A549 (cell line): ENCODE results near the gene AGR2. TPM values are rescaled to one million over a fixed set of nuclear protein-coding genes. Genes with fewer than 3 reads are reported as not detected.
A peak's percentile ranks its signal among the peaks of the same experiment; 100 is the strongest.

Source experiments
- ATAC-seq, 2 experiments: fragments of 200-7000 bp in 1 of 2; fragments of >200 bp in 1 of 2; cut with Nextera tagmentation in 1 of 2; cut with Tn5 transposase in 1 of 2; 3 replicates each; pipeline versions ENCODE4 v1.8.0 to v1.9.1; 2018 to 2020; ENCODE audit warnings: mild to moderate bottlenecking in 1 of 2, moderate library complexity in 1 of 2
- CTCF ChIA-PET: fragments of 300-600 bp; sonication (Branson Sonifier 250); formaldehyde crosslinking; extraction: SDS; loops from one replicate; lab custom pipeline; 2021; ENCODE audit warnings: antibody characterized with exemption, inconsistent platforms; lab: Yijun Ruan, JAX
- POLR2A ChIA-PET: fragments of 350-600 bp; formaldehyde crosslinking; extraction: SDS; loops from one replicate; lab custom pipeline; 2021; ENCODE audit warnings: antibody characterized with exemption, inconsistent platforms; lab: Yijun Ruan, JAX
- DNase-seq, 2 experiments: peaks; one replicate each; pipeline versions ENCODE4 v3.0.0 to v3.0.0-alpha.2; 2011 to 2016; ENCODE audit warnings: low read depth in 1 of 2, low spot score in 1 of 2
- FAIRE-seq: peaks from 2 replicates; lab custom pipeline; 2011; peaks lifted over from hg19 to GRCh38; lab: Jason Lieb, UNC
- H3K27ac ChIP-seq, 2 experiments: fragments of >200 bp; sonication (Bioruptor Twin); formaldehyde crosslinking; 3 replicates each; pipeline ENCODE4 v1.5.1; 2016 to 2017
- H3K4me1 ChIP-seq: fragments of >200 bp; sonication (Bioruptor Twin); formaldehyde crosslinking; 3 replicates; pipeline ENCODE4 v1.6.1; 2016
- H3K4me2 ChIP-seq: fragments of >200 bp; sonication (Bioruptor Twin); formaldehyde crosslinking; 3 replicates; pipeline ENCODE4 v1.6.1; 2016
- H3K4me3 ChIP-seq: fragments of >200 bp; sonication (Bioruptor Twin); formaldehyde crosslinking; 3 replicates; pipeline ENCODE4 v1.5.1; 2016
- H3K9me3 ChIP-seq: fragments of >200 bp; sonication (Bioruptor Twin); formaldehyde crosslinking; 3 replicates; pipeline ENCODE4 v1.6.1; 2016
- BHLHE40 ChIP-seq: IDR thresholded peaks from 2 replicates; pipeline ENCODE4 v1.6.1; 2012; ENCODE audit warnings: low read depth, low read length, inconsistent platforms
- CEBPB ChIP-seq, 2 experiments: fragments of >200 bp in 1 of 2; sonication (Bioruptor Twin) in 1 of 2; formaldehyde crosslinking in 1 of 2; IDR thresholded peaks; 2 replicates each; pipeline ENCODE4 v1.6.1; 2012 to 2016
- CHD2 ChIP-seq: fragments of 150-350 bp; IDR thresholded peaks from 2 replicates; pipeline ENCODE4 v1.6.1; 2014; ENCODE audit warnings: low read length; ENCODE audit not compliant: partially characterized antibody
- CHD4 ChIP-seq: fragments of 200-600 bp; sonication (generic); IDR thresholded peaks from 2 replicates; pipeline ENCODE4 v1.6.1; 2016; ENCODE audit warnings: antibody characterized with exemption, mild to moderate bottlenecking, borderline replicate concordance
- EHMT2 ChIP-seq: fragments of 200-600 bp; sonication (generic); IDR thresholded peaks from 2 replicates; pipeline ENCODE4 v1.6.1; 2016; ENCODE audit warnings: antibody characterized with exemption, low read depth, mild to moderate bottlenecking, moderate library complexity
- ESRRA ChIP-seq: fragments of 150-350 bp; IDR thresholded peaks from 2 replicates; pipeline ENCODE4 v1.6.1; 2014; ENCODE audit warnings: mild to moderate bottlenecking, low read length, borderline replicate concordance
- FOSB ChIP-seq: fragments of 250-450 bp; sonication (Bioruptor Pico); IDR thresholded peaks from 2 replicates; pipeline ENCODE4 v1.5.0; 2020; ENCODE audit warnings: mild to moderate bottlenecking, moderate library complexity
- FOXS1 ChIP-seq: fragments of 250-450 bp; sonication (Bioruptor Pico); IDR thresholded peaks from 2 replicates; pipeline ENCODE4 v1.5.0; 2020; ENCODE audit warnings: mild to moderate bottlenecking, moderate library complexity
- HOXA7 ChIP-seq: fragments of 250-450 bp; sonication (Bioruptor Pico); IDR thresholded peaks from 2 replicates; pipeline ENCODE4 v1.5.0; 2020; ENCODE audit warnings: mild to moderate bottlenecking, moderate library complexity
- HOXB13 ChIP-seq: fragments of 250-450 bp; sonication (Bioruptor Pico); IDR thresholded peaks from 2 replicates; pipeline ENCODE4 v1.5.0; 2020; ENCODE audit warnings: low read depth, mild to moderate bottlenecking, moderate library complexity
- HOXB5 ChIP-seq: fragments of 250-450 bp; sonication (Bioruptor Pico); IDR thresholded peaks from 2 replicates; pipeline ENCODE4 v1.5.0; 2020; ENCODE audit warnings: mild to moderate bottlenecking, moderate library complexity
- JUNB ChIP-seq: fragments of >200 bp; sonication (Bioruptor Twin); formaldehyde crosslinking; IDR thresholded peaks from 2 replicates; pipeline ENCODE4 v1.6.1; 2016
- KDM1A ChIP-seq: fragments of 200-600 bp; sonication (generic); IDR thresholded peaks from 2 replicates; pipeline ENCODE4 v1.6.1; 2016; ENCODE audit warnings: low read depth, mild to moderate bottlenecking
- KDM5A ChIP-seq: fragments of 200-600 bp; sonication (generic); IDR thresholded peaks from 2 replicates; pipeline ENCODE4 v1.6.1; 2016; ENCODE audit warnings: antibody characterized with exemption, mild to moderate bottlenecking
- MAZ ChIP-seq: fragments of 150-350 bp; IDR thresholded peaks from 2 replicates; pipeline ENCODE4 v1.6.1; 2014; ENCODE audit warnings: antibody characterized with exemption, low read depth, low read length, borderline replicate concordance
- NPAS2 ChIP-seq: fragments of 250-450 bp; sonication (Bioruptor Pico); IDR thresholded peaks from 2 replicates; pipeline ENCODE4 v1.8.0; 2022; ENCODE audit warnings: mild to moderate bottlenecking, moderate library complexity, borderline replicate concordance
- NR3C1 ChIP-seq: fragments of >200 bp; sonication (Bioruptor Twin); formaldehyde crosslinking; IDR thresholded peaks from 3 replicates; pipeline ENCODE4 v1.6.1; 2017
- PHF8 ChIP-seq: fragments of 200-600 bp; sonication (generic); IDR thresholded peaks from 2 replicates; pipeline ENCODE4 v1.6.1; 2016; ENCODE audit warnings: low read depth, mild to moderate bottlenecking, antibody characterized with exemption, moderate library complexity, borderline replicate concordance
- POLR2A ChIP-seq: IDR thresholded peaks from 2 replicates; pipeline ENCODE4 v1.6.1; 2012; ENCODE audit warnings: mild to moderate bottlenecking, low read length
- RARB ChIP-seq: fragments of 250-450 bp; sonication (Bioruptor Pico); IDR thresholded peaks from 2 replicates; pipeline ENCODE4 v1.8.0; 2021; ENCODE audit warnings: mild to moderate bottlenecking, moderate library complexity
- SMC3 ChIP-seq: fragments of >200 bp; sonication (Bioruptor Twin); formaldehyde crosslinking; IDR thresholded peaks from 3 replicates; pipeline ENCODE4 v1.6.1; 2018; ENCODE audit warnings: inconsistent platforms
- TFCP2L1 ChIP-seq: fragments of 250-450 bp; sonication (Bioruptor Pico); IDR thresholded peaks from 2 replicates; pipeline ENCODE4 v1.5.0; 2021; ENCODE audit warnings: mild to moderate bottlenecking
- ZFP36 ChIP-seq: fragments of 450-650 bp; IDR thresholded peaks from 2 replicates; pipeline ENCODE4 v1.6.1; 2014; ENCODE audit warnings: borderline replicate concordance; ENCODE audit not compliant: partially characterized antibody
- WGBS: methylation state at CpG from one replicate; pipeline ENCODE4 v1.1.6; 2017; ENCODE audit errors: missing lambda C conversion rate; 5-methylcytosine and 5-hydroxymethylcytosine counted together
- polyA plus RNA-seq, 4 experiments: library from polyadenylated mRNA; depleted of rRNA in 3 of 4; stranded (reverse); fragments of >200 nt; fragmentation: RNase III in 1 of 4; extraction: RNeasy Plus Mini Kit Qiagen cat#74134 plus additional on column Dnase treatment in 1 of 4; gene quantifications; 2 replicates in 3 of 4; 3 replicates in 1 of 4; pipeline ENCODE4 v1.2.3, GENCODE V29; 2011 to 2017
- TF ChIP-seq, protein P1 (sequence below): fragments of 250-450 bp; sonication (Bioruptor Pico); IDR thresholded peaks from 2 replicates; pipeline ENCODE4 v1.5.0; 2020; ENCODE audit warnings: low read depth, mild to moderate bottlenecking, moderate library complexity
- TF ChIP-seq, protein P2 (sequence below): fragments of 250-450 bp; sonication (Bioruptor Pico); IDR thresholded peaks from 2 replicates; pipeline ENCODE4 v1.5.0; 2021; ENCODE audit warnings: mild to moderate bottlenecking, moderate library complexity, borderline replicate concordance
- TF ChIP-seq, protein P3 (sequence below): fragments of >200 bp; sonication (Bioruptor Twin); formaldehyde crosslinking; IDR thresholded peaks from 3 replicates; pipeline ENCODE4 v1.6.1; 2016
- TF ChIP-seq, protein P4 (sequence below): fragments of 150-350 bp; IDR thresholded peaks from 2 replicates; pipeline ENCODE4 v1.6.1; 2014; ENCODE audit warnings: low read depth, mild to moderate bottlenecking, low read length
- TF ChIP-seq, protein P5 (sequence below): fragments of >200 bp; sonication (Bioruptor Twin); formaldehyde crosslinking; IDR thresholded peaks from 3 replicates; pipeline ENCODE4 v1.5.1; 2016
- TF ChIP-seq, protein P6 (sequence below): IDR thresholded peaks from 2 replicates; pipeline ENCODE4 v1.6.1; 2012; ENCODE audit warnings: low read depth, borderline replicate concordance
- TF ChIP-seq, protein P7 (sequence below): fragments of 450-650 bp; IDR thresholded peaks from 2 replicates; pipeline ENCODE4 v1.6.1; 2014; ENCODE audit warnings: antibody characterized with exemption
- TF ChIP-seq, protein P8 (sequence below): fragments of >200 bp; sonication (Bioruptor Twin); formaldehyde crosslinking; IDR thresholded peaks from 2 replicates; pipeline ENCODE4 v1.6.1; 2016

AGR2 gene
- polyA plus RNA-seq, 2 of the 4 experiments (the other 2 are of a cell fraction): 60.7 to 479 TPM

DNA sequence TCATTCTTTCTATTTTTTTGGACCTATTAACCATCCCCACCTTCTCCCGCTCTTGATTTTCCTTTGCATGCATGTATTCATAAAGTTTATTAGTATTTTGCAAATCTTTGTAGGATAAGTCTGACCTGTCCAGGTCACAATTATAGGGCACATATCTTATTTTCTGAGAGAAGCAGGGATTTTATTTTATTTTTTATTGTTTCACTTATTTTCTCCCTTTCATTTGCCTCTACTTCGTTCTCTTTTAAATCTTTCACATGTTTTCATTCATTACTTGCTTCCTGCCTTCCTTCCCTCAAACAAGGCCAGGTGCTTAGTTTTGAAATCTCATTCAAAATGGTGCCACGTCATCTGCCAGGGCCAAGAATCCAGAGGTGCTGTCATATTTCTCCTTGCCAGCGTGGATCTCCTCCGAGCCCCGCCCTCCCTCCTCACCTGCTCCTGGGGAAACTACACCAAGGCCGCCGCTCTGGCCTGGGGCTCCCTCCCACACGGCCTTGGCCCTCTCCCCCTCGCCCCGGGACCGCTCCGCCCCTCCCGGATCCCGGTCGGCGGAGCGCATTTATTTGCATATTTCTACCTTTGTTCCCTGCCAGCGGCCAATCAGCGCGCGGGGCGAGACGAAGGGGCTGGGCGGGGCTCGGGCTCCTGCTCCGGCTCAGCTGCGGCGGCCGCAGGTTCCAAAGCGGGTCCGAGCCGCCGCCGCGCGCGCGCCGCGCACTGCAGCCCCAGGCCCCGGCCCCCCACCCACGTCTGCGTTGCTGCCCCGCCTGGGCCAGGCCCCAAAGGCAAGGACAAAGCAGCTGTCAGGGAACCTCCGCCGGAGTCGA lies 51.5 kb downstream of the AGR2 start, which contains the start of gene TSPAN13:
TSPAN13 (plus strand) TSS at position 654 of the 830 bp plus-strand sequence. CDS start 213 bp downstream, outside the sequence.
- ChIA-PET CTCF (interaction anchor here (0.8 kb wide), 1 partner anchor 164 kb away, joined by 4 read pairs; no protein-coding TSS in a partner anchor), POLR2A (no interaction called here)
- peak within 1 kb of the TSS; percentile 87 for H3K4me3 ChIP-seq
- H3K4me1 ChIP-seq: peaks cover 17% of the 10 kb centered on the region
- WGBS: 8% methylated on average over 13 of the region's 48 CpGs
- H3K9me3 ChIP-seq: no peaks in the 10 kb centered on the region
- H3K4me2 ChIP-seq: peak within 1 kb of the TSS; percentile 91
- H3K27ac ChIP-seq: peak within 1 kb of the TSS; percentile 68 to 78
- ATAC-seq (peak; percentile 98), DNase-seq (peak; percentile 86 to 87), FAIRE-seq (no peak)
- no peak for TF ChIP-seq TFCP2L1 (CRISPR knock-in tag)
- no peak for TF ChIP-seq HOXB13 (CRISPR knock-in tag)
- 0 out of 2 replicates have a peak, but pooled peaks have one; percentile 41 for TF ChIP-seq HOXA7
- TF ChIP-seq, protein P1, sequence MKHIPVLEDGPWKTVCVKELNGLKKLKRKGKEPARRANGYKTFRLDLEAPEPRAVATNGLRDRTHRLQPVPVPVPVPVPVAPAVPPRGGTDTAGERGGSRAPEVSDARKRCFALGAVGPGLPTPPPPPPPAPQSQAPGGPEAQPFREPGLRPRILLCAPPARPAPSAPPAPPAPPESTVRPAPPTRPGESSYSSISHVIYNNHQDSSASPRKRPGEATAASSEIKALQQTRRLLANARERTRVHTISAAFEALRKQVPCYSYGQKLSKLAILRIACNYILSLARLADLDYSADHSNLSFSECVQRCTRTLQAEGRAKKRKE: no peak
- TF ChIP-seq CHD2: no peak
- no peak for TF ChIP-seq KDM1A
- no peak for TF ChIP-seq JUNB
- TF ChIP-seq ZFP36: no peak
- TF ChIP-seq, protein P2, sequence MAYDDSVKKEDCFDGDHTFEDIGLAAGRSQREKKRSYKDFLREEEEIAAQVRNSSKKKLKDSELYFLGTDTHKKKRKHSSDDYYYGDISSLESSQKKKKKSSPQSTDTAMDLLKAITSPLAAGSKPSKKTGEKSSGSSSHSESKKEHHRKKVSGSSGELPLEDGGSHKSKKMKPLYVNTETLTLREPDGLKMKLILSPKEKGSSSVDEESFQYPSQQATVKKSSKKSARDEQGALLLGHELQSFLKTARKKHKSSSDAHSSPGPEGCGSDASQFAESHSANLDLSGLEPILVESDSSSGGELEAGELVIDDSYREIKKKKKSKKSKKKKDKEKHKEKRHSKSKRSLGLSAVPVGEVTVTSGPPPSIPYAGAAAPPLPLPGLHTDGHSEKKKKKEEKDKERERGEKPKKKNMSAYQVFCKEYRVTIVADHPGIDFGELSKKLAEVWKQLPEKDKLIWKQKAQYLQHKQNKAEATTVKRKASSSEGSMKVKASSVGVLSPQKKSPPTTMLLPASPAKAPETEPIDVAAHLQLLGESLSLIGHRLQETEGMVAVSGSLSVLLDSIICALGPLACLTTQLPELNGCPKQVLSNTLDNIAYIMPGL (CRISPR knock-in tag): no peak
- TF ChIP-seq, protein P3, sequence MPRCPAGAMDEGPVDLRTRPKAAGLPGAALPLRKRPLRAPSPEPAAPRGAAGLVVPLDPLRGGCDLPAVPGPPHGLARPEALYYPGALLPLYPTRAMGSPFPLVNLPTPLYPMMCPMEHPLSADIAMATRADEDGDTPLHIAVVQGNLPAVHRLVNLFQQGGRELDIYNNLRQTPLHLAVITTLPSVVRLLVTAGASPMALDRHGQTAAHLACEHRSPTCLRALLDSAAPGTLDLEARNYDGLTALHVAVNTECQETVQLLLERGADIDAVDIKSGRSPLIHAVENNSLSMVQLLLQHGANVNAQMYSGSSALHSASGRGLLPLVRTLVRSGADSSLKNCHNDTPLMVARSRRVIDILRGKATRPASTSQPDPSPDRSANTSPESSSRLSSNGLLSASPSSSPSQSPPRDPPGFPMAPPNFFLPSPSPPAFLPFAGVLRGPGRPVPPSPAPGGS: no peak
- TF ChIP-seq MAZ: 0 out of 2 replicates have a peak, but pooled peaks have one; percentile 14
- TF ChIP-seq ESRRA: no peak
- TF ChIP-seq PHF8: no peak
- no peak for TF ChIP-seq SMC3
- TF ChIP-seq EHMT2: no peak
- TF ChIP-seq, protein P4, sequence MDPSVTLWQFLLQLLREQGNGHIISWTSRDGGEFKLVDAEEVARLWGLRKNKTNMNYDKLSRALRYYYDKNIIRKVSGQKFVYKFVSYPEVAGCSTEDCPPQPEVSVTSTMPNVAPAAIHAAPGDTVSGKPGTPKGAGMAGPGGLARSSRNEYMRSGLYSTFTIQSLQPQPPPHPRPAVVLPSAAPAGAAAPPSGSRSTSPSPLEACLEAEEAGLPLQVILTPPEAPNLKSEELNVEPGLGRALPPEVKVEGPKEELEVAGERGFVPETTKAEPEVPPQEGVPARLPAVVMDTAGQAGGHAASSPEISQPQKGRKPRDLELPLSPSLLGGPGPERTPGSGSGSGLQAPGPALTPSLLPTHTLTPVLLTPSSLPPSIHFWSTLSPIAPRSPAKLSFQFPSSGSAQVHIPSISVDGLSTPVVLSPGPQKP: no peak
- TF ChIP-seq CHD4: no peak
- TF ChIP-seq, protein P5, sequence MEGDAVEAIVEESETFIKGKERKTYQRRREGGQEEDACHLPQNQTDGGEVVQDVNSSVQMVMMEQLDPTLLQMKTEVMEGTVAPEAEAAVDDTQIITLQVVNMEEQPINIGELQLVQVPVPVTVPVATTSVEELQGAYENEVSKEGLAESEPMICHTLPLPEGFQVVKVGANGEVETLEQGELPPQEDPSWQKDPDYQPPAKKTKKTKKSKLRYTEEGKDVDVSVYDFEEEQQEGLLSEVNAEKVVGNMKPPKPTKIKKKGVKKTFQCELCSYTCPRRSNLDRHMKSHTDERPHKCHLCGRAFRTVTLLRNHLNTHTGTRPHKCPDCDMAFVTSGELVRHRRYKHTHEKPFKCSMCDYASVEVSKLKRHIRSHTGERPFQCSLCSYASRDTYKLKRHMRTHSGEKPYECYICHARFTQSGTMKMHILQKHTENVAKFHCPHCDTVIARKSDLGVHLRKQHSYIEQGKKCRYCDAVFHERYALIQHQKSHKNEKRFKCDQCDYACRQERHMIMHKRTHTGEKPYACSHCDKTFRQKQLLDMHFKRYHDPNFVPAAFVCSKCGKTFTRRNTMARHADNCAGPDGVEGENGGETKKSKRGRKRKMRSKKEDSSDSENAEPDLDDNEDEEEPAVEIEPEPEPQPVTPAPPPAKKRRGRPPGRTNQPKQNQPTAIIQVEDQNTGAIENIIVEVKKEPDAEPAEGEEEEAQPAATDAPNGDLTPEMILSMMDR: no peak
- TF ChIP-seq, protein P6, sequence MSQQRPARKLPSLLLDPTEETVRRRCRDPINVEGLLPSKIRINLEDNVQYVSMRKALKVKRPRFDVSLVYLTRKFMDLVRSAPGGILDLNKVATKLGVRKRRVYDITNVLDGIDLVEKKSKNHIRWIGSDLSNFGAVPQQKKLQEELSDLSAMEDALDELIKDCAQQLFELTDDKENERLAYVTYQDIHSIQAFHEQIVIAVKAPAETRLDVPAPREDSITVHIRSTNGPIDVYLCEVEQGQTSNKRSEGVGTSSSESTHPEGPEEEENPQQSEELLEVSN: no peak
- peak; percentile 33; the same call in 1 of the 2 replicates for TF ChIP-seq HOXB5 (CRISPR knock-in tag)
- no peak for TF ChIP-seq BHLHE40
- TF ChIP-seq NR3C1: no peak
- TF ChIP-seq NPAS2: no peak
- TF ChIP-seq RARB: no peak
- TF ChIP-seq, protein P7, sequence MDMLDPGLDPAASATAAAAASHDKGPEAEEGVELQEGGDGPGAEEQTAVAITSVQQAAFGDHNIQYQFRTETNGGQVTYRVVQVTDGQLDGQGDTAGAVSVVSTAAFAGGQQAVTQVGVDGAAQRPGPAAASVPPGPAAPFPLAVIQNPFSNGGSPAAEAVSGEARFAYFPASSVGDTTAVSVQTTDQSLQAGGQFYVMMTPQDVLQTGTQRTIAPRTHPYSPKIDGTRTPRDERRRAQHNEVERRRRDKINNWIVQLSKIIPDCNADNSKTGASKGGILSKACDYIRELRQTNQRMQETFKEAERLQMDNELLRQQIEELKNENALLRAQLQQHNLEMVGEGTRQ: no peak
- TF ChIP-seq, protein P8, sequence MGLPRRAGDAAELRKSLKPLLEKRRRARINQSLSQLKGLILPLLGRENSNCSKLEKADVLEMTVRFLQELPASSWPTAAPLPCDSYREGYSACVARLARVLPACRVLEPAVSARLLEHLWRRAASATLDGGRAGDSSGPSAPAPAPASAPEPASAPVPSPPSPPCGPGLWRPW: no peak
- no peak for TF ChIP-seq FOSB (CRISPR knock-in tag)
- TF ChIP-seq CEBPB (IDR thresholded peaks at IDR 0.05): no peak
- TF ChIP-seq POLR2A: peak; percentile 35
- TF ChIP-seq KDM5A: no peak
- no peak for TF ChIP-seq FOXS1 (CRISPR knock-in tag)
